ENCODE data around the gene REPIN1.

GRCh38 chr7:150421831-150422230 lies 53.2 kb downstream of the REPIN1 start:
- no peak for TF ChIP-seq POLR2A (IDR thresholded peaks at IDR 0.05)
- TF ChIP-seq, protein P1, sequence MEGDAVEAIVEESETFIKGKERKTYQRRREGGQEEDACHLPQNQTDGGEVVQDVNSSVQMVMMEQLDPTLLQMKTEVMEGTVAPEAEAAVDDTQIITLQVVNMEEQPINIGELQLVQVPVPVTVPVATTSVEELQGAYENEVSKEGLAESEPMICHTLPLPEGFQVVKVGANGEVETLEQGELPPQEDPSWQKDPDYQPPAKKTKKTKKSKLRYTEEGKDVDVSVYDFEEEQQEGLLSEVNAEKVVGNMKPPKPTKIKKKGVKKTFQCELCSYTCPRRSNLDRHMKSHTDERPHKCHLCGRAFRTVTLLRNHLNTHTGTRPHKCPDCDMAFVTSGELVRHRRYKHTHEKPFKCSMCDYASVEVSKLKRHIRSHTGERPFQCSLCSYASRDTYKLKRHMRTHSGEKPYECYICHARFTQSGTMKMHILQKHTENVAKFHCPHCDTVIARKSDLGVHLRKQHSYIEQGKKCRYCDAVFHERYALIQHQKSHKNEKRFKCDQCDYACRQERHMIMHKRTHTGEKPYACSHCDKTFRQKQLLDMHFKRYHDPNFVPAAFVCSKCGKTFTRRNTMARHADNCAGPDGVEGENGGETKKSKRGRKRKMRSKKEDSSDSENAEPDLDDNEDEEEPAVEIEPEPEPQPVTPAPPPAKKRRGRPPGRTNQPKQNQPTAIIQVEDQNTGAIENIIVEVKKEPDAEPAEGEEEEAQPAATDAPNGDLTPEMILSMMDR (IDR thresholded peaks at IDR 0.05 in 4 of 5, conservative IDR thresholded peaks at IDR 0.05 in 1 of 5): no peak

Data from gastrocnemius medialis (tissue), 4 donors.